HepG2 (cell line): Measurements from ENCODE around the gene UBTF. TPM values are rescaled to one million over a fixed set of nuclear protein-coding genes. Genes with fewer than 3 reads are reported as not detected.

ENCODE experiments used
- AHDC1 ChIP-seq: sonication (generic); formaldehyde crosslinking; IDR thresholded peaks from 2 replicates; pipeline ENCODE4 v1.5.1; 2020; ENCODE audit warnings: mild to moderate bottlenecking, missing genetic modification reagents, borderline replicate concordance
- ATRX ChIP-seq: sonication (generic); formaldehyde crosslinking; IDR thresholded peaks from 2 replicates; pipeline ENCODE4 v1.4.0; 2020; ENCODE audit warnings: missing genetic modification reagents, borderline replicate concordance
- CTCF ChIP-seq: sonication (generic); formaldehyde crosslinking; IDR thresholded peaks from 2 replicates; pipeline ENCODE4 v1.5.0; 2020; ENCODE audit warnings: mild to moderate bottlenecking, missing genetic modification reagents, moderate library complexity
- ISL2 ChIP-seq: sonication (generic); formaldehyde crosslinking; IDR thresholded peaks from 2 replicates; pipeline ENCODE4 v1.5.0; 2020; ENCODE audit warnings: missing genetic modification reagents
- MAX ChIP-seq: IDR thresholded peaks from 2 replicates; pipeline ENCODE4 v1.6.1; 2012; ENCODE audit warnings: inconsistent platforms
- NONO ChIP-seq, 2 experiments: fragments of 450-650 bp in 1 of 2; sonication (generic) in 1 of 2; formaldehyde crosslinking in 1 of 2; IDR thresholded peaks in 1 of 2; conservative IDR thresholded peaks in 1 of 2; 2 replicates each; pipeline versions ENCODE4 v1.6.1 to v1.8.0; 2017 to 2022; ENCODE audit warnings: mild to moderate bottlenecking in 1 of 2, missing genetic modification reagents in 1 of 2, moderate library complexity in 1 of 2
- SIX4 ChIP-seq: sonication (generic); formaldehyde crosslinking; IDR thresholded peaks from 2 replicates; pipeline ENCODE4 v1.4.0; 2020; ENCODE audit warnings: missing genetic modification reagents
- polyA plus RNA-seq, 8 experiments: library from polyadenylated mRNA; depleted of rRNA in 3 of 8; stranded (reverse) in 7 of 8; unstranded in 1 of 8; fragments of >200 nt; fragmentation: Illumina TruSeq in 4 of 8; extraction: Trizol in 4 of 8; gene quantifications; 2 replicates each; pipeline versions ENCODE4 v1.2.1 to v1.2.3, GENCODE V29; 2011 to 2016; ENCODE audit warnings: low read depth in 4 of 8, missing spikeins in 1 of 8, mixed read lengths in 1 of 8; ENCODE audit not compliant: insufficient read depth in 1 of 8
- total RNA-seq, 5 experiments: library from RNA; depleted of rRNA; stranded (reverse); fragments of >200 nt; fragmentation: Illumina TruSeq; extraction: Trizol; gene quantifications; 2 replicates each; pipeline ENCODE4 v1.2.3, GENCODE V29; 2016; ENCODE audit warnings: low read depth in 1 of 5
- TF ChIP-seq, protein P1 (sequence below): IDR thresholded peaks from 2 replicates; pipeline ENCODE4 v1.4.0; 2020; ENCODE audit warnings: mild to moderate bottlenecking, missing genetic modification reagents
- TF ChIP-seq, protein P2 (sequence below): sonication (generic); formaldehyde crosslinking; IDR thresholded peaks from 2 replicates; pipeline ENCODE4 v1.8.0; 2022; ENCODE audit warnings: mild to moderate bottlenecking, missing genetic modification reagents, moderate library complexity
- TF ChIP-seq, protein P3 (sequence below): sonication (generic); formaldehyde crosslinking; IDR thresholded peaks from 2 replicates; pipeline ENCODE4 v1.5.0; 2020; ENCODE audit warnings: missing genetic modification reagents
- TF ChIP-seq, protein P4 (sequence below): sonication (generic); formaldehyde crosslinking; IDR thresholded peaks from 2 replicates; pipeline ENCODE4 v1.5.0; 2020; ENCODE audit warnings: mild to moderate bottlenecking, missing genetic modification reagents, borderline replicate concordance

UBTF gene
- total and polyA plus RNA-seq, 2 of the 13 experiments (the other 11 are each of a cell fraction or from before 2014, with no cell fraction given) = 15.2 to 60.9 TPM

DNA sequence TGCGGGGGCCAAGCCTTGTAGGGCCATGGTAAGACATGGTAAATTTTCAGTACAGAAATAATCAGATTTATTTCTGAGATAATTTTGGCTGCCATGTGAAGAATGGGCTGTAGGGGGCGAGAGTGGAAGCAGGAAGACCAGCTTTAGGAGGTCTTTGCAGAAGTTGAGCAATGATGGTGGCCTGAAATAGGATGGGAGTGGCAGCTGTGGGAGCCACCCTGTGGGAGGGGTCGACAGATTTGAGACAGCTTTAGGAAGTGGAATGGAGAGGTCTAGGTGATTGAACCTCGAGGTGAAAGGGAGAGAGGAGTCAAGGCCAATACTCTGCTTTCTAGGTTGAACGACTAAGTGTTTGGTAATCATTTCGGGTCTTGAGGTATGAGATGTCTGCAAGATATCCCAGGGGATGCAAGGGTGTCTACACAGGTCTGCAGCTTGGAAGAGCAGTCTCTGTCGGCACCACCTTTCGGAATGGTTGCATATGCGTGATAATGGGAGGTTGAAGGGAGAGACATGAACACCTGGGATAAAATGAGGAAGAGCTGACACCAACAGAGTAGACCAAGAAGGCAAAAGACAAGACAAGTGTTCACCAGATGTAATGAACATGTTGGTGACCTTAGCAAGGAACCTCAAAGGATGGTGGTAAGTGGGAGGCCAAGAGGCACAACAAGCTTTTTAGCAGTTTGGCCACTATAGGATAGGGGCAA, 15.6 kb downstream of the UBTF start (continued):
- TF ChIP-seq AHDC1 (CRISPR knock-in tag) (no peak), MAX (no peak), CTCF (CRISPR knock-in tag) (peak; percentile 73), ISL2 (CRISPR knock-in tag) (no peak), SIX4 (CRISPR knock-in tag) (no peak), NONO (IDR thresholded peaks at IDR 0.05) (no peak), NONO (CRISPR knock-in tag; conservative IDR thresholded peaks at IDR 0.05) (no peak), ATRX (CRISPR knock-in tag) (no peak)
- TF ChIP-seq, protein P1, sequence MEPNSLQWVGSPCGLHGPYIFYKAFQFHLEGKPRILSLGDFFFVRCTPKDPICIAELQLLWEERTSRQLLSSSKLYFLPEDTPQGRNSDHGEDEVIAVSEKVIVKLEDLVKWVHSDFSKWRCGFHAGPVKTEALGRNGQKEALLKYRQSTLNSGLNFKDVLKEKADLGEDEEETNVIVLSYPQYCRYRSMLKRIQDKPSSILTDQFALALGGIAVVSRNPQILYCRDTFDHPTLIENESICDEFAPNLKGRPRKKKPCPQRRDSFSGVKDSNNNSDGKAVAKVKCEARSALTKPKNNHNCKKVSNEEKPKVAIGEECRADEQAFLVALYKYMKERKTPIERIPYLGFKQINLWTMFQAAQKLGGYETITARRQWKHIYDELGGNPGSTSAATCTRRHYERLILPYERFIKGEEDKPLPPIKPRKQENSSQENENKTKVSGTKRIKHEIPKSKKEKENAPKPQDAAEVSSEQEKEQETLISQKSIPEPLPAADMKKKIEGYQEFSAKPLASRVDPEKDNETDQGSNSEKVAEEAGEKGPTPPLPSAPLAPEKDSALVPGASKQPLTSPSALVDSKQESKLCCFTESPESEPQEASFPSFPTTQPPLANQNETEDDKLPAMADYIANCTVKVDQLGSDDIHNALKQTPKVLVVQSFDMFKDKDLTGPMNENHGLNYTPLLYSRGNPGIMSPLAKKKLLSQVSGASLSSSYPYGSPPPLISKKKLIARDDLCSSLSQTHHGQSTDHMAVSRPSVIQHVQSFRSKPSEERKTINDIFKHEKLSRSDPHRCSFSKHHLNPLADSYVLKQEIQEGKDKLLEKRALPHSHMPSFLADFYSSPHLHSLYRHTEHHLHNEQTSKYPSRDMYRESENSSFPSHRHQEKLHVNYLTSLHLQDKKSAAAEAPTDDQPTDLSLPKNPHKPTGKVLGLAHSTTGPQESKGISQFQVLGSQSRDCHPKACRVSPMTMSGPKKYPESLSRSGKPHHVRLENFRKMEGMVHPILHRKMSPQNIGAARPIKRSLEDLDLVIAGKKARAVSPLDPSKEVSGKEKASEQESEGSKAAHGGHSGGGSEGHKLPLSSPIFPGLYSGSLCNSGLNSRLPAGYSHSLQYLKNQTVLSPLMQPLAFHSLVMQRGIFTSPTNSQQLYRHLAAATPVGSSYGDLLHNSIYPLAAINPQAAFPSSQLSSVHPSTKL (CRISPR knock-in tag) = no peak
- TF ChIP-seq, protein P2, sequence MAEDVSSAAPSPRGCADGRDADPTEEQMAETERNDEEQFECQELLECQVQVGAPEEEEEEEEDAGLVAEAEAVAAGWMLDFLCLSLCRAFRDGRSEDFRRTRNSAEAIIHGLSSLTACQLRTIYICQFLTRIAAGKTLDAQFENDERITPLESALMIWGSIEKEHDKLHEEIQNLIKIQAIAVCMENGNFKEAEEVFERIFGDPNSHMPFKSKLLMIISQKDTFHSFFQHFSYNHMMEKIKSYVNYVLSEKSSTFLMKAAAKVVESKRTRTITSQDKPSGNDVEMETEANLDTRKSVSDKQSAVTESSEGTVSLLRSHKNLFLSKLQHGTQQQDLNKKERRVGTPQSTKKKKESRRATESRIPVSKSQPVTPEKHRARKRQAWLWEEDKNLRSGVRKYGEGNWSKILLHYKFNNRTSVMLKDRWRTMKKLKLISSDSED (CRISPR knock-in tag) = no peak
- TF ChIP-seq, protein P3, sequence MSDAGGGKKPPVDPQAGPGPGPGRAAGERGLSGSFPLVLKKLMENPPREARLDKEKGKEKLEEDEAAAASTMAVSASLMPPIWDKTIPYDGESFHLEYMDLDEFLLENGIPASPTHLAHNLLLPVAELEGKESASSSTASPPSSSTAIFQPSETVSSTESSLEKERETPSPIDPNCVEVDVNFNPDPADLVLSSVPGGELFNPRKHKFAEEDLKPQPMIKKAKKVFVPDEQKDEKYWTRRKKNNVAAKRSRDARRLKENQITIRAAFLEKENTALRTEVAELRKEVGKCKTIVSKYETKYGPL (CRISPR knock-in tag) = no peak
- TF ChIP-seq, protein P4, sequence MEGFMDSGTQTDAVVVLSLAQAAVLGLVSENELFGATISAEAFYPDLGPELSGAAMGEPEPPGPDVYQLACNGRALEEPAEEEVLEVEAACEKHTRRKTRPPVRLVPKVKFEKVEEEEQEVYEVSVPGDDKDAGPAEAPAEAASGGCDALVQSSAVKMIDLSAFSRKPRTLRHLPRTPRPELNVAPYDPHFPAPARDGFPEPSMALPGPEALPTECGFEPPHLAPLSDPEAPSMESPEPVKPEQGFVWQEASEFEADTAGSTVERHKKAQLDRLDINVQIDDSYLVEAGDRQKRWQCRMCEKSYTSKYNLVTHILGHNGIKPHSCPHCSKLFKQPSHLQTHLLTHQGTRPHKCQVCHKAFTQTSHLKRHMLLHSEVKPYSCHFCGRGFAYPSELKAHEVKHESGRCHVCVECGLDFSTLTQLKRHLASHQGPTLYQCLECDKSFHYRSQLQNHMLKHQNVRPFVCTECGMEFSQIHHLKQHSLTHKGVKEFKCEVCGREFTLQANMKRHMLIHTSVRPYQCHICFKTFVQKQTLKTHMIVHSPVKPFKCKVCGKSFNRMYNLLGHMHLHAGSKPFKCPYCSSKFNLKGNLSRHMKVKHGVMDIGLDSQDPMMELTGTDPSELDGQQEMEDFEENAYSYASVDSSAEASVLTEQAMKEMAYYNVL = no peak
